NCI-H82 treated with DMSO at 0.1 percent for 48 hours (cell line): ENCODE results near the gene TESK1.
A peak's percentile ranks its signal among the peaks of the same experiment; 100 is the strongest.

Experiments
- DNase-seq: peaks from one replicate; lab custom pipeline; 2025; ENCODE audit not compliant: unreplicated experiment; lab: John Stamatoyannopoulos, UW

The TESK1 gene

DNA sequence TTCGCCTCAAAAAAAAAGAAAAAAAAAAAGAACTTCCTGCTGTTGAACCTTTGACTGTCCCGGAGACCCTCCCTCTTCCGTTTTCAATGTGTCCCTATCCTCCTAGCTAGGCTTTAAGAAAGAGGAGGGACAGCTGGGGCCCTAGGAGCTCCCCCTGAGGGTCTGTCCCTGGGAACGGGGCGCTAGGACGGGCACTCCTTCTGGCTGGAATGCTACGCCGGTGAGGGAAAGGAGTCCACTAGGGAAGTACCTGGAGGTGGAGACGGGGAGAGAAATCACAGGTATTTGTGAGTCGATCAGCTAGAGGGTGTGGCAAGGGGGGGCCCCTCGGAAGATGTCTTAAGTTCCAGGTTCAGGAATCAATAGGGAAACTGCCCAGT, 41.1 kb downstream of the TESK1 start:
- DNase-seq = no peak

DNA sequence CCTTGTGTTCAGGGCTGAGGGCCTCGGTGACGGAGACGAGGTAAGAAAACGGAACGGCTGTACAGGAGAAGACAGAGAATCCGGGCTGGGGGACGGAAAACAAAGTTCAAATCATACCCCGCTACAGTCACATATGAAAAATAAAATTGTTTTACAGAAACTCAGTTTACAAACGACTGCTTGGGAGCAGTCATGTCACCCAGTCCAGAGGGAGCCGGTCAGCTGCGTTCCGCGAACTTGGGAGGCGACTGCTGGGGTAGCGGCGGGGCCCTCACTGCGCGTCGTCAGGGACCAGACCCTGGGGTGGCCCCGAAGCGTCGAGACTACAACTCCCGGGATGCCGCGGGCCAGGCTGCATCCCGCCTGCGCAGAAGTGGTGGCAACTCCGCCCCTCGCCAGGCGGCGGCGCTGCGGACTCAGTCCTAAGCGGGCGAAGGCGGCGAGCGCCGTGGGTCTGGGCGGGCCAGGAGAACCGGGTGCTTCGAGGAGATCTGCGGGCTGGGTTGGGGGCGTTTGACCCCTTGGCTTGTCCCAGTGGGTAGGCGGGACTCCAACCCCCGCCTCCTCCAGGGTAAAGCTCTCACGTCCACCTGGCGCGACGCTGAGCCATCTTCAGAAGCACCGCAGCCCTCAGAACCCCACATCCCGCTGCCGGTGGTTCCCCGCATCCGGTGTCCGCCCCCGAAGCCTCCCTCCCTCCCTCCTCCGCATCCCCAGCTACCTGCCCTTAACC, 41.6 kb downstream of the TESK1 start:
- peak; percentile 44 for DNase-seq

DNA sequence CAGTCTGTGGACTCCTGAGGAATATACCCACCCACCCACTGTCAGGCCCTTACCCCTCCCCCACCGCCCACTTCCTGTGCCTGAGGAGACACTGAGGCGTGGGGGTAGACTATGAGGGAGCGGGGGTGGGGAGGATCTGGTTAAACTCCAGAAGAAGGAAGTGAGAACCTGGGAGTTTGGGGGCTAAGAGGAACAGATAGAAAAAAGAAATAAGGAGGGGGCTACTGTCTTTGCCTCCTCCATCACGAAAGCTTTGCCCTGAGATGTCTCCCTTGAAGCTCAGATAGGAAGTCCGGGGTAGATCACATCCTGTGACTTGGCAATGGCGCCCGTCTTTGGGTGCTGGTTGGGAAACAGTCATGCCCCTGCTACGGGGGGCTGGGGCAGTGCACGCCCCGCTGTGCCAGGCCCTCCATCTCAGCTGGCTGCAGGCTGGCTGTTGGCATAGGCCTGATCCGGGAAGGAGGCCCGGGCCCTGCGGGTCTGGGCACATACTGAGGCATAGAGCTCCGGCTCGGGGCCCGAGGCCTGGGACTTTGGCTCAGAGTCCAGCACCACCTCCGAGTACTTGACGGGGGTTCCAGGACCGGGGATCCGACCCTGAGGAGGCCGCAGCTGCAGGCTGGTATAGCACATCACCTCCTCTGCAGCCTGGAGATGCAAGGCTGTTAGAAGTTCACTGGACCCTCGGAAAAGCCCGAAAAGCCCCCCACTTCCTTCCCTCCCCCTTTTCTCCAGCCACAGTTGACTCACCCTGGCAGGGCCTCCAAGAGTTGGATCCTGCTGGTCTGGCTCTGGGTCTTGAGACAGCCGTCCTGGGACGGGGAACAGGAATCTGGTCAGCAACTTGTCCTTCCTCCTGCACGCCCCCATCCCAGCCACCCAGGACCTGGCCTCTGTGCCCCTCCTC, 44.6 kb downstream of the TESK1 start:
- DNase-seq = no peak

DNA sequence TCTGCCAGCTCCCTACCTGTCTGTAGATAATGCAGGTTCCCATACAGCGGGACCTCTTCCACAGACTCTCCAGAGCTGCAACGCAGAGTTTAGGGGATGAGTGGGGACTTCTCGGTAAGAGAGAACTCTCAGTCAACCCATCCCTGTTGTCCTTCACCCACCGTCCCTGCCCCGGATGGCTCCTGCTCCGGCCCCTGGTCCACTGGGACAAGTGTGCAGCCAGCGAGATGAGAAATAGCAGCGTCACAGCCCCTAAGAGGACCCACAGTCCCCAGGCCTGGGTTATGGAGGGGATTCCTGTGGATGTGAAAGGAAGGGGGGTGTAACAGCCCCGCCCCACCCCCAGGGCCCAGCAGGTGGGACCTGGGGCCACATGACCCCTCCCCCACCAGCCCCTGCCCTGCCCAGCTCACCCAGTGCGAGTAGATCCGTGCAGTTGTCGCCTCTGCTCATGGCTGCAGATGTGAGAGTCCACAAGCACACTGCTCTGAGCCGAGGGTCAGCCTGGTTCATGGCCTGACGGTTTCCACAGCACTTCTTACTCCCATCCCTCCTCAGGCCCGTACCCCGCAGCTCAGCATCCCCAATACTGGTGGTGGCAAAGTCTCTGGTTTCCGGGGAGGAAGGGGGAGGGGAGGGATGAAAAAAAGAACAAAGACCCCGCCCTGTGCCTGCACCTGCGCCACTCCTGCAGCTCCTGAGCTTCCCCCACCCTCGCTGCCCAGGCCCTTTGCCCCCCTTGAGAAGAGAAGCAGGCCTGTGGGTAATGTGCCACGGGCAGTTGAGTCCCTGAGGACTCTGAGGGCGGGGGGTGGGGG, 45.5 kb downstream of the TESK1 start, which contains the start of gene SIT1:
Gene SIT1 (minus strand): TSS at position 591 of the 818 bp plus-strand sequence. CDS start 78 bp downstream, at position 513.
- no peak for DNase-seq

DNA sequence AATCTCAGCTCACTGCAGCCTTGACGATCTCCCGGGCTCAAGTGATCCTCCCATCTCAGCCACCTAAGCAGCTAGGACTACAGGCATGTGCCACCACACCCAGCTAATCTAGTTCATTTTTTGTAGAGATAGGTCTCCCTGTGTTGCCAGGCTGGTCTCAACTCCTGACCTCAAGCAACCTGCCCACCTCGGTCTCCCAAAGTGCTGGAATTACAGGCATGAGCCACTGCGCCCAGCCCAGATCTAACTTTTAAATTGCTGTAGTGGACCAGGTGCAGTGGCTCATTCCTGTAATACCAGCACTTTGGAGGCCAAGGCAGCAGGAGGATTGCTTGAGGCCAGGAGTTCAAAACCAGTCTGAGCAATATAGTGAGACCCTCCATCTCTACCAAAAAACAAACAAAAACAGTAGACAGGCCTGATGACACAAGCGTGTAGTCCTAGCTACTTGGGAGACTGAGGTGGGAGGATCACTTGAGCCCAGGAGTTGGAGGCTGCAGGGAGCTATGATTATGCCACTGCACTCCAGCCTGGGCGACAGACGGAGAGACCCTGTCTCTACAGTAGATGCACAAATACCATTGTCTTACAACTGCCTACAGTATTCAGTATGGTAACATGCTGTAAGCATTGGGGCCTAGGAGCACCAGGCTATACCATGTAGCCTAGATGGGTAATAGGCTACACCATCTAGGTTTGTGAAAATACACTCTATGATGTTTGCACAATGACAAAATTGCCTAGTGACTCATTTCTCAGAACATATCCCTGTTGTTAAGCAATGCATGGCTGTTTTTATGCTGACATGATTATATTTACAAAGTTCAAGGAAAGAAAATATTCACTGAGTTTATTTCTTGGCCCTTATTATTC, 47.1 kb downstream of the TESK1 start:
- DNase-seq = no peak

DNA sequence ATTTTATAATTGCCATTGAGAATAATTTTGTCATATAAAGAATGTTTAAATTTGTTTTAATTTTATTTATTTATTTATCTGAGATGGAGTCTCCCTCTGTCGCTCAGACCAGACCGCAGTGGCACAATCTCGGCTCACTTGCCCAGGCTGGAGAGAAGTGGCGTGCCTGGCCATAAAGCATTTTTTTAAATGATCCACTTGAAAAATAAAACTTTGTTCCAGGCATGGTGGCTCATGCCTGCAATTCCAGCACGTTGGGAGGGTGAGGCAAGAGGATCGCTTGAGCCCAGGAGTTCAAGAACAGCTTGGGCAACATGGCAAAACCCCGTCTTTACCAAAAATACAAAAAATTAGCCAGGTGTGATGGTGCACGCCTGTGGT, 47.8 kb downstream of the TESK1 start:
- DNase-seq = no peak

DNA sequence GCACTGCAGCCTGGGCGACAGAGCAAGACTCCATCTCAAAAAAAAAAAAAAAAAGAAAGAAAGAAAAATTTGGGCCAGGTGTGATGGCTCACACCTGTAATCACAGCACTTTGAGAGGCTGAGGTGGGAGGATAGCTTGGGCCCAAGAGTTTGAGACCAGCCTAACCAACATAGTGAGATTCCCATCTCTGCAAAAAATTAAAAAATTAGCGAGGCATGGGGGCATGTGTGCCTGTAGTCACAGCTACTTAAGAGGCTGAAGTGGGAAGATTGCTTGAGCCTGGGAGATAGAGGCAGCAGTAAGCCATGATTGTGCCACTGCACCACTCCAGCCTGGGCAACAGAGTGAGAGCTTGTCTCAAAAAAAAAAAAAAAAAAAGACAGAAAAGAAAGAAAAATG, 48.5 kb downstream of the TESK1 start:
- DNase-seq = no peak

DNA sequence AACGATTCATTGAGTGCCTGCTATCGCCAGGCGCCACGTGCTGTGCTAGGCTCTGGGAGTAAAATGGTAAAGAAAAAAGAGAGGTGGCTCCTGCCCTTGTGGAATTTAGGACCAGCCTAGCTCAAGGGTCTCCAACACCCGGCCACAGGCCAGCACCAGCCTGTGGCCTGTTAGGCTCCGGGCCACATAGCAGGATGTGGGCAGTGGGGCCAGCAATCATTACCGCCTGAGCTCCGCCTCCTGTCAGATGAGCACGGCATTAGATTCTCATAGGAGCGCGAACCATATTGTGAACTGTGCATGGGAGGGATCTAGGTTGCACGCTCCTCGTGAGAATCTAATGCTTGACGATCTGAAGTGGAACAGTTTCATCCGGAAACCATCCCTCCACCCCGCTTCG, 51.3 kb downstream of the TESK1 start:
- DNase-seq = no peak

DNA sequence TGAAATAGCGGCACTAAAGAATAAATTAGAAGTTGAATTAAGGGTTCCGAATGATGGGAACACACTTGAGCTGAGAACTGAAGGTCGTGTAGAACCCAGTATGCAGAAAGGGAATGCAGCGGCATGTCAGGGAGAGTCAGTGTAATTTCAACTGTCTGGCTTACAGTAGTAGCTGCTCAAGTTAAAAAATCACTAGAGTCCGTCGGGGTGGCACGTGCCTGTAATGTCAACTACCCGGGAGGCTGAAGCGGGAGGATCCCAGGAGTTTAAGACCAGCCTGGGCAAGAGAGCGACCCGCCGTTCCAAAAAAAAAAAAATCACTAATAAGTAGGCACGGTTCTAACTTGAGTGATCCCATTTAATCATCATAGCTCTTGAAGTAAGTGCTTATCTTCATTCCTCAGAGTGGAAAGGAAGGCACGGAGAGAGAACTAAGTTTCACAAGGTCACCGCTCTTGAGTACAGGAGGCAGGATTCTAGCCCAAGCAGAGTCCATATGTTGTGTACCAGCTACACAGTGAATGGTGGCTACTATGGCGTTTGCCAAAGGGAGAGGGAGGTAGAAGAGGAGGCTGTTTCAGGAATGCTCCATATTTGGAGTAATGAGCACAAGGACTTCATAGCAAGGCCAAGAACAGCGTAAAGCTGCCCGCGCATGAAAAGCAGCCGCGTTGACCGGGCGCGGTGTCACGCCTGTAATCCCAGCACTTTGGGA, 51.9 kb downstream of the TESK1 start:
- DNase-seq = peak; percentile 11

DNA sequence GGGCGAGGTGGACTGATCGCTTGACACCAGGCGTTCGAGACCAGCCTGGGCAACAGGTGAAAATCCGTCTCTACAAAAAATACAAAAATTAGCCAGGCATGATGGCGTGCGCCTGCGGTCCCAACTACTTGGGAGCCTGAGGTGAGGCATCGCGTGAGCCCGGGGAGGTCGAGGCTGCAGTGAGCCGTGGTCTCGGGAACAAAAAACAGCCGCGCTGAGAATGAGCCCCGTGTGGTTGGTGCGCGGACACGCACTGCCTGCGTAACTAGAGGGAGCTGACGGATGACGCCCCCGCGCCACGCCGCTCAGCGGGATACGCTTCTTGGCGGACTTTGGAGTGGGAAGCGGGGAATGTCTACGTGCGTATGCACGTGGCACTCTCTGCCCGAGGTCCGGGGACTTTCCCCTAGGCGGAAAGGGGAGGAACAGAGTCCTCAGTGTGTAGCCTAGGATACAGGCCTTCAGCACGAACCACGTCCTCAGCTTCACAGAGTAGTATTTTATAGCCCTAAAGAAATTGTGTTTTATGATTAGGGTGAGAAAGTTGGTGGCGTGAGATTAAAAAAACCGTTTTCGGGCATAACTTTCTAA, 52.6 kb downstream of the TESK1 start, which contains the start of gene RMRP:
Gene RMRP (minus strand): TSS at position 474 of the 591 bp plus-strand sequence.
- DNase-seq = peak; percentile 90

DNA sequence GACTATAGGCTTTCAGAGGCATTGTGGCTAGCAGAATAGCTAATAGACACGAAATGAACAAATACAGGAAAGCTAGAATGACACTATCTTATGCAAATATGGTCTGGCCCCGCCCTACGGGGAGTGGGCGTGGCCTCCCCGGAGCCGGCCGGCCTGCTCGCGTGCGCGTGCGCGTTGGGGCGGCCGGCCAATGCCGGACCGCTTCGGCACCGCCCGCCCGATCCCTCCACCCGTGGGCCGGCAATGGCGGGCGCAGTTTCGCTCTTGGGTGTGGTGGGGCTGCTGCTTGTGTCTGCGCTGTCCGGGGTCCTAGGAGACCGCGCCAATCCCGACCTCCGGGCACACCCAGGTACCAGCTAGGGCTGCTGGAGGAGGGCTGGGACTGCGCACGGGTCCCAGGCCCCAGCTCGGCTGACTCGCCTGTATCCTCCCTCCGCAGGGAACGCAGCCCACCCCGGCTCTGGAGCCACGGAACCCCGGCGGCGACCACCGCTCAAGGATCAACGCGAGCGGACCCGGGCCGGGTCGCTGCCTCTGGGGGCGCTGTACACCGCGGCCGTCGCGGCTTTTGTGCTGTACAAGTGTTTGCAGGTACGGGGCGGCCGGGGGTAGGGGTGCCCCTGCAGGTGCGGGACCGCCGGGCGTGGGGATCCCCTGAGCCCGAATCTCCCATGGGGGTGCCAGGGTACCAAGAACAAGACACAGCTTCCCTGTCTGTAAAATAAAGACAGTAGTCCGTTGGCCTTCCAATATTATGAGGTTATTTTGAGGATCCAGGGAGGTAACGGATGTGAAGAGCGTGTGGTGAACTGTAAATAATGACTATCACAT, 53.3 kb downstream of the TESK1 start, which contains the start of gene CCDC107:
Gene CCDC107 (plus strand): TSS at position 156 of the 831 bp plus-strand sequence. CDS start 88 bp downstream, at position 244.
- DNase-seq = peak; percentile 55

DNA sequence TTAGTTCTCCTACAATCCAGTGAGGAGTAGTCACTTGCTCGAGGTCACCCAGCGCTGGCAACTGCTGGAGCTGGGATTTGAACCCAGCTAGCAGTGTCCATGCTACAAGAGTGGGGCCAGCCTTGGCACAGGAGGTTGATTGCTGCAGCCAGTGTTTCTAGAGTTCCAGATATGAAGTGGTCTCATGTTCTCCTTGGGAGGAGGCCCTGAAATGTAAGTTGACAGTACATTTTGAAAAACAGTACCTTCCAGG, 53.8 kb downstream of the TESK1 start:
- no peak for DNase-seq

DNA sequence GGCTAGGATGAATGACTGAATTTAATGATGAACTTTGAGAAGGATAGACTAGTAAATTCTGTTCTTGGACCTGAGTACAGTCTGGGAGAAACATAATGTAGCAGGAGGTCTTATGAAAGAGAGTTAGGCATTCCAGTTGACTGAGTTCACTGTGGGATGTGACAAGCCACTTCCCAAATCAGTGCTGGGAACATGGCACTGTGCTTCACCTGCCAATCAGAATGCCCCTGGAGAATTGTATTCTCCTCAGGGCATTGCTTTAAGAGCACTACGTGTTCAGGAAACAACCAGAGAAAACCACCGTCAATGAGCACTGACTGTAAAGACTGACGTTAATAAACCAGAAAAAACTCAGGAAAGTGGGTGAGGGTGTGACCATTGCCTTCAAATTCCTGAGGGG, 54.3 kb downstream of the TESK1 start:
- no peak for DNase-seq
